Colonic mucosa (tissue), 4 donors: ENCODE measurements around the gene MYCL. TPM values are rescaled to one million over a fixed set of nuclear protein-coding genes. Genes with fewer than 3 reads are reported as not detected.

Source experiments
- DNase-seq: peaks from one replicate; pipeline ENCODE4 v3.0.0-alpha.2; 2020
- H3K27ac ChIP-seq: fragments of 200-600 bp; one replicate; pipeline ENCODE4 v1.8.0; 2021
- H3K27me3 ChIP-seq: fragments of 200-600 bp; one replicate; pipeline ENCODE4 v1.8.0; 2021
- H3K36me3 ChIP-seq: fragments of 200-600 bp; one replicate; pipeline ENCODE4 v1.8.0; 2021
- H3K4me1 ChIP-seq: fragments of 200-600 bp; one replicate; pipeline ENCODE4 v1.8.0; 2021; ENCODE audit warnings: mild to moderate bottlenecking
- H3K4me3 ChIP-seq: fragments of 200-600 bp; one replicate; pipeline ENCODE4 v1.8.0; 2021
- H3K9ac ChIP-seq, 2 donors: one replicate each; pipeline ENCODE4 v1.7.0; 2013; ENCODE audit warnings: control low read depth in 2 of 2, low read depth in 2 of 2, low read length in 2 of 2
- H3K9me3 ChIP-seq: fragments of 200-600 bp; one replicate; pipeline ENCODE4 v1.8.0; 2021
- CTCF ChIP-seq: fragments of 200-600 bp; IDR thresholded peaks from one replicate; pipeline ENCODE4 v1.8.0; 2022; ENCODE audit warnings: antibody characterized with exemption, mild to moderate bottlenecking
- intact Hi-C: fragments of 100-400 bp; cut with DNase I; formaldehyde crosslinking; loops from one replicate; pipeline ENCODE4 v1.14.1; 2022
- total RNA-seq, 2 donors: library from RNA; stranded (reverse); fragmentation: NEBNext Ultra II Directional in 1 of 2; extraction: Animal tissue kit (Norgen Biotek cat#: 25700) in 1 of 2; gene quantifications; one replicate each; pipeline ENCODE4 v1.2.1, GENCODE V29; 2021
- donor health status: healthy.
- donor health status: DM: no; HTN: no; CAD: no.
- donor health status: DM: no; HTN: no; CAD: no.

The MYCL gene
- total RNA-seq, 2 donors from 2014 or later, result 16.4 to 17.0 TPM

- H3K9me3 ChIP-seq, result no peaks in the 10 kb centered on the region
- H3K27me3 ChIP-seq, result no peaks in the 10 kb centered on the region
- H3K27ac ChIP-seq, result no peak overlapping the region
- intact Hi-C loops, result no loop called here
- TF ChIP-seq CTCF, result no peak
- DNase-seq, result no peak
- no peaks in the 10 kb centered on the region for H3K4me1 ChIP-seq
- no peak overlapping the region for H3K4me3 ChIP-seq
- no peaks in the 10 kb centered on the region for H3K36me3 ChIP-seq
- H3K9ac ChIP-seq, result no peak overlapping the region
These were observed 4.6 kb downstream of the MYCL start for GRCh38 chr1:39896909-39897685.

- no peak overlapping the region for H3K27ac ChIP-seq
- intact Hi-C loops, result no loop called here
- no peaks in the 10 kb centered on the region for H3K9me3 ChIP-seq
- no peaks in the 10 kb centered on the region for H3K36me3 ChIP-seq
- H3K9ac ChIP-seq, result no peak overlapping the region
- no peak for TF ChIP-seq CTCF
- DNase-seq, result no peak
- no peaks in the 10 kb centered on the region for H3K4me1 ChIP-seq
- no peaks in the 10 kb centered on the region for H3K27me3 ChIP-seq
- H3K4me3 ChIP-seq, result no peak overlapping the region
These were observed 5.8 kb downstream of the MYCL start for GRCh38 chr1:39895731-39896480.

- Histone ChIP-seq H3K4me1 (no peaks in the 10 kb centered on the region), H3K4me3 (no peak overlapping the region), H3K27ac (no peak overlapping the region), H3K9me3 (no peaks in the 10 kb centered on the region), H3K9ac (no peak overlapping the region), H3K36me3 (no peaks in the 10 kb centered on the region), H3K27me3 (no peaks in the 10 kb centered on the region)
- no peak for DNase-seq
- no peak for TF ChIP-seq CTCF
- intact Hi-C loops, result no loop called here
These were observed 6.7 kb downstream of the MYCL start for GRCh38 chr1:39894884-39895495.

- intact Hi-C loops, result no loop called here
- TF ChIP-seq CTCF, result no peak
- no peak overlapping the region for H3K9ac ChIP-seq
- DNase-seq, result no peak
- H3K9me3 ChIP-seq, result no peaks in the 10 kb centered on the region
- no peaks in the 10 kb centered on the region for H3K36me3 ChIP-seq
- H3K27ac ChIP-seq, result no peak overlapping the region
- no peak overlapping the region for H3K4me3 ChIP-seq
- no peaks in the 10 kb centered on the region for H3K4me1 ChIP-seq
- no peaks in the 10 kb centered on the region for H3K27me3 ChIP-seq
These were observed 8.8 kb downstream of the MYCL start for GRCh38 chr1:39892601-39893595.

- no peak overlapping the region for H3K4me3 ChIP-seq
- no peak for DNase-seq
- intact Hi-C loops, result no loop called here
- no peaks in the 10 kb centered on the region for H3K27me3 ChIP-seq
- H3K9ac ChIP-seq, result no peak overlapping the region
- H3K27ac ChIP-seq, result no peak overlapping the region
- TF ChIP-seq CTCF, result no peak
- no peaks in the 10 kb centered on the region for H3K9me3 ChIP-seq
- no peaks in the 10 kb centered on the region for H3K4me1 ChIP-seq
- H3K36me3 ChIP-seq, result no peaks in the 10 kb centered on the region
These were observed 10.8 kb downstream of the MYCL start for GRCh38 chr1:39890880-39891279.
